Activated T-cell treated with anti-CD3 and anti-CD28 coated beads, Interleukin-2, amount 50 U/mL, for 72 hours (primary cell): Measurements from ENCODE around the gene CDADC1. TPM values are rescaled to one million over a fixed set of nuclear protein-coding genes. Genes with fewer than 3 reads are reported as not detected.

Experiments
- ATAC-seq, 2 donors: fragments of 150-1000 bp; cut with Tn5 transposase; replicated peaks in 1 of 2; 2 replicates each; pipeline ENCODE4 v1.10.0; 2021; ENCODE audit warnings: moderate library complexity in 2 of 2, mild to moderate bottlenecking in 1 of 2
- DNase-seq, 2 donors: peaks; one replicate each; pipeline ENCODE4 v3.0.0; 2021 to 2022; ENCODE audit warnings: mixed read lengths in 1 of 2
- H3K27ac Mint-ChIP-seq: one replicate; pipeline ENCODE4 v1.8.0; 2022; ENCODE audit warnings: mild to moderate bottlenecking, moderate library complexity, mixed read lengths
- H3K27me3 Mint-ChIP-seq: one replicate; pipeline ENCODE4 v1.8.0; 2022; ENCODE audit warnings: low read depth, mixed read lengths
- H3K36me3 Mint-ChIP-seq, 2 donors: one replicate each; pipeline ENCODE4 v1.8.0; 2022; ENCODE audit warnings: mixed read lengths in 2 of 2, mild to moderate bottlenecking in 1 of 2; ENCODE audit not compliant: insufficient read depth in 2 of 2
- H3K4me1 Mint-ChIP-seq: one replicate; pipeline ENCODE4 v1.8.0; 2022; ENCODE audit warnings: low read depth, mixed read lengths
- H3K4me3 Mint-ChIP-seq, 2 donors: one replicate each; pipeline ENCODE4 v1.8.0; 2022; ENCODE audit warnings: mild to moderate bottlenecking in 2 of 2, mixed read lengths in 2 of 2, moderate library complexity in 2 of 2
- H3K9me3 Mint-ChIP-seq, 2 donors: one replicate each; pipeline ENCODE4 v1.8.0; 2022; ENCODE audit warnings: mixed read lengths in 2 of 2
- total RNA-seq, 2 donors: library from RNA; stranded (reverse); gene quantifications; one replicate each; pipeline ENCODE4 v1.2.3, GENCODE V29; 2022

Gene CDADC1
- 10 to 100 TPM; 13.4 to 14.8 TPM for total RNA-seq

DNA sequence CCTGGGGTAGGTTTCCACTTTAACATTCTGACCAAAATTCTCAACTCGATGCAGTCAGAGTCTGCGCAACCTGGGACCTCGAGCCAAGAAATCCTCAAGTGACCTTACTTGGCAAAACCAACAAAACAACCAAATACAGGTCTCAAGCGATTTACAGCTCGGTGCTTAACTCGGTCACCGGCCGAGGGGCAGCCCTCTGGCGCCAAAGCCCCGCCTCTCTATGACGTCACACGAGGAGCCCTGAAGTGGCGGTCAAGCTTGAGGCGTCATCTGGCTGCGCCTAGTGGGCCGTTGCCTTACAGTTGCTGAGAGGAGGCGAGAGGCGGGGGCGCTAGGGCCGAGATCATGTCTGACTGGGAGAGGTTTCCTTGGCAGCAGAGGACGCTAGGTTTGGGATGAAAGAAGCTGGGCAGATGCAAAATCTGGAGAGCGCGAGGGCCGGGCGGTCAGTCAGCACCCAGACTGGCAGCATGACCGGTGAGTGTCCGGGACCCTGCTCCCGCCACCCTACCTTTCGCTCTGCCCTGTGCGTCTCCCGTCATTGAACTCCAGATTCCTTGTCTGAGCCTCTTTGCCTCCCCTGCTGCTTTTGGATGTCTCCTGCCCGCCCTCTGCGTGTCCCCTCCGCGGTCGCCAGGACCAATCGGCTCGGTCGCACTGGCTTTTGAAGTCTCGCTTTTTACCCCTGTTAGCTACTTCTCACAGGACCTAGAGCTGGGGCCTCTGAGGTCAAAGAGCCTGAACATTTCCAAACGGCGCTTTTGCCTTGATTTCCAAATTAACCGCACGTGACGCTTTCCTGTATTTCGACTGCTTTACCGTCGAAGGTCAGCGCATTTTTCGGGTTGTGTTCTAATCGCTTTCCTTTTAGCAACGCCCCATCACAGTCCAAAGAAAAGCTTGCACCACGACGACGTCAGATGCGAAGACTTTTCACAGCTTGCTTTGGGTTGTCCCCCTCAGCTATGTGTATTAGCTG, at the start of gene CDADC1:
CDADC1 (plus strand) TSS at position 283 of the 979 bp plus-strand sequence; CDS start at position 396, 113 bp downstream.
- Mint-ChIP-seq H3K4me1 (peaks cover 29% of the 10 kb centered on the region), H3K9me3 (no peaks in the 10 kb centered on the region), H3K27ac (peak within 1 kb of the TSS; percentile 99), H3K27me3 (peaks cover 15% of the 10 kb centered on the region), H3K36me3 (peaks cover 5 to 7% of the 10 kb centered on the region in 2 donors), H3K4me3 (peak within 1 kb of the TSS; percentile 95 to 98)
- DNase-seq (peak; percentile 97), ATAC-seq (peak; percentile 97)

DNA sequence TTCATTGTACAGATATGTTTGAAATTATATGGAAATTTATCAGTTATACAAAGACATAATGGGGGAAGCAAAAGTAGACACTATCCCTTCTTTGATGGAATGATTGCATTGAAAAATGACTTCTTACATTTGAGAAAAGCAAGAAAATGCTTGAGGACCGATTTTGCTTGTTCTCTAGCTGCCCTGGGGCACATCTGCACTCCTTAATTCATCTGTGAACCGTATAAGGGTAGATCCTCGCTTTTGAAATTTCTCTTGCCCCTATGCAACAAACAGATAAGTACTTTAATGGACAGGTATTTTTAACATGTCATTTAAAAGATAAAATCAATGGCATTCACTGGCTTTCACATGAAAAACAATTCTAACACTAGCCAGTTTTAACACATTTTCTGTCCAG, 41.1 kb upstream of the CDADC1 start:
- Mint-ChIP-seq H3K27ac (no peak overlapping the region), H3K4me3 (no peak overlapping the region), H3K36me3 (peaks cover 3 to 6% of the 10 kb centered on the region in 2 donors), H3K4me1 (no peaks in the 10 kb centered on the region), H3K27me3 (no peaks in the 10 kb centered on the region), H3K9me3 (no peaks in the 10 kb centered on the region)
- no peak for DNase-seq
- ATAC-seq, result no peak

DNA sequence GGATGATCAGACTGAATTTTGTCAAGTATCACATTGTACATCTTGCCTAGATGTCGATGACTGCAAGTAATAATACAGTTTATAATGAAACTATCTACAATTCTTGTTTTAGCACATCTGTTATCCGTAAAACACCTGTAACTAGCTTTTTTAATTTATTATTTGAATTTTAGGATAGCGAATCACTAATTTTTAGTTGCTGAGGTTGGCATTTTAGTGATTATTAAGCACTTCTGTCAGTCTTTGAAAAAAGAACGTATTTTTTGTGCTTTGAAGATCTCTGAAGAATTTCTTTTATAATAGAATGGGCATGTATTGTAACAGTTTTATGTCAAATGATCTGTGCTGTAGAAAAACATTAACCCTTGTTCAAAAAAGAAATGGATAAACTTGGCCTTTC, 39.1 kb upstream of the CDADC1 start:
- DNase-seq, result no peak
- ATAC-seq, result no peak
- Mint-ChIP-seq H3K36me3 (peaks cover 2 to 6% of the 10 kb centered on the region in 2 donors), H3K4me1 (no peaks in the 10 kb centered on the region), H3K27me3 (no peaks in the 10 kb centered on the region), H3K9me3 (no peaks in the 10 kb centered on the region), H3K27ac (no peak overlapping the region), H3K4me3 (no peak overlapping the region)

DNA sequence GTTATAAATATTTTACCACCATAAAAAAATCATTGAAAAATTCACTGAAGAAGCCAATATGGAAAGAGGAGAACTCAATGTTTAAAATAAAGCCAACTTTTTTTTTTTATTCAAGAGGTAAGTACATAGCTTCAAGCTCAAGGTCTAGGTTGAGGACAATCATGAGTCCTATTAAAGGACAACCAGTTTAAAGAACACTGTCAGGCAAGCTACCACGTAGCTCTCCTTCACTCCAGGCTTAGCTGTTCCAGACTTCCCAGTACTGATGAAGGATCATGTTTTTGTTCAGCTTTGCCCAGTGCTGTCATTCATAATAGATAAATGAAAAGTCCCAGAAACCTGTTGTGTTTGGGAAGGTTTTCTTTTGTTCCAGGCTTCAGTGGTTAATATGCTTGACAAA, 37.6 kb upstream of the CDADC1 start:
- H3K4me1 Mint-ChIP-seq, result peaks cover 10% of the 10 kb centered on the region
- no peaks in the 10 kb centered on the region for H3K27me3 Mint-ChIP-seq
- peaks cover 2 to 6% of the 10 kb centered on the region in 2 donors for H3K36me3 Mint-ChIP-seq
- H3K4me3 Mint-ChIP-seq, result no peak overlapping the region
- DNase-seq (no peak), ATAC-seq (no peak)
- no peaks in the 10 kb centered on the region for H3K9me3 Mint-ChIP-seq
- H3K27ac Mint-ChIP-seq, result no peak overlapping the region

DNA sequence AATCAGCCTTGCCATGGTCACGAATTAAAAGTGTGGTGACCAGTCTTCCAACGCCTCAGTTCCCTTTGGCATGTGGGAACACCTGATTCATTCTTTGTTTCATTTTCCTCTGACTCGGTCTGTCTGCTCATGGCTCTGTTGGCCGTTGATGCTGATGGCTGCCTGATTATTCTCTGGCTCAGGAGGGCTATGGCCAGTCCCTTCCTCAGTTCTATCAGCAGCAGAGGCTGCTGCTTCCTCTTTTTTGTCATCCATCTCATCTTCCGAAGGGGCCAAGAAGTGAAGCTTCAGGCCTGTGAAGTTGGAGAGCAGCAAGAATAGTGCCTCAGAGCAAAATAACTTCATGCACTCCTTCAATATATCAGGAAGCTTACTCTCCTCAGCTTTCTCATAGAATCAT, 37.1 kb upstream of the CDADC1 start:
- Mint-ChIP-seq H3K9me3 (no peaks in the 10 kb centered on the region), H3K36me3 (peaks cover 2 to 6% of the 10 kb centered on the region in 2 donors), H3K27ac (no peak overlapping the region), H3K27me3 (no peaks in the 10 kb centered on the region), H3K4me3 (no peak overlapping the region), H3K4me1 (peaks cover 13% of the 10 kb centered on the region)
- ATAC-seq, result no peak
- no peak for DNase-seq

DNA sequence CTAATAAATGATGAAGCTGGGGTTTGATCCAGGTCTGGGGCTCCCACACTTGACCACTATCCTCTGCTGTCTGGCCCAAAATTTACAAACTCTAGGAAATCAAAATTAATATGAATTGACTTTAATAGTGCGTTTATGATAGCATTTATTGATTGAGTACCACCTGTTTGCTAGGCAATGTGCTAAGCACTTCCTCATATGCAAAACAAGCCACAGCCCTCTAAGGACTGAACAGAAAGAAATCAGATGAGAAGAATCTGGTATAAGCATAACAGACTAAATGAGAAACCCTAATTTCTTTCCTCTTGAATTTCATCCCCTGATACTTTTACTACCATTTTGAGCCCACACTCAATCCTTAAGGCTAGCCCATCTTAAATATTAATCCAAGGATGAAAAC, 34.2 kb upstream of the CDADC1 start:
- peak overlapping the region; percentile 17 for H3K27ac Mint-ChIP-seq

DNA sequence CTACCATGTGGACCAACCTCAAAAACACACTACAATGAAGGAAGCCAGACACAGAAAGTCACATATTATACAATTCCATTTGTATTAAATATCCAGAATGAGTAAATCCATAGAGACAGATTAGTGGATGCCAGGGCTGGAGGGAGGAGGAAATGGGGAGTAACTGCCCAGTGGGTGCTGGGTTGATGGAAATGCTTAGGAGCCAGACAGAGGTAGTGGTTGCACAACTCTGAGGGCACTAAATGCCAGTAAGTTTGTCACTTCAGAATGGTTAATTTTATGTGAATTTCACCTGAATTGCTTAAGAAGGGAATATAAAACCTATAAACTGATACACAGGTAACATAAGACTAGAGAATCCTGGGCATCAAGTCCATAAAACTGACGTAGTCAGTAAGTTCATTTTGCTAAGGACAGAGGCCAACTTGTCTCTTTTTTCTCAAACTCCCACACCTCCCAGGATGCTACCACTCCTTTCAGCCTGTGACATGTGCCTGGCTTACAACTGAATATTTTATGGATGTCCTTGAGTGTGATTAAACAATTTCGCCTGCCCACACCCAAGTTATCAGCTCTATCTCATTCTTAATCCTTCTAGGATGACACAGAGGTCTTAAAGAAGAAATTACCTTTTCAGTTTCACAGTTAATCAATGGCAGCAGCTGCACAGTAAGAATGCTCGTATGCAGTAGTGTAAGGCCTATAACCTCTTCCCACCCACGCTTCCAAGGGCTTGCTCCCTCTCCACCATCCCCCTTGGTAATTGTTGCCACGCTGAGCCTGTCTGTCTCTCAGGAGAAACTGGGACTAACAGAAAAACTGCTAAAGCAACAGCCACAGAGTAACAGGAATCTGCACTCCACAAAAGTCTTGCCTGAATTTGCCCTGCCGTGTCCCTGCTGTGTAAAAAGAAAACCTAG, 33.5 kb upstream of the CDADC1 start:
- peak overlapping the region; percentile 36 for H3K27ac Mint-ChIP-seq
- H3K4me3 Mint-ChIP-seq, result no peak overlapping the region
- peaks cover 27% of the 10 kb centered on the region for H3K27me3 Mint-ChIP-seq
- no peak for DNase-seq
- peaks cover 15% of the 10 kb centered on the region for H3K4me1 Mint-ChIP-seq
- ATAC-seq, result no peak
- peaks cover 2 to 4% of the 10 kb centered on the region in 2 donors for H3K36me3 Mint-ChIP-seq
- no peaks in the 10 kb centered on the region for H3K9me3 Mint-ChIP-seq

More for the DNA sequence above, 34.2 kb upstream of the CDADC1 start:
- no peak overlapping the region for H3K4me3 Mint-ChIP-seq
- peaks cover 2 to 4% of the 10 kb centered on the region in 2 donors for H3K36me3 Mint-ChIP-seq
- peaks cover 13% of the 10 kb centered on the region for H3K4me1 Mint-ChIP-seq
- DNase-seq (no peak), ATAC-seq (no peak)
- no peaks in the 10 kb centered on the region for H3K9me3 Mint-ChIP-seq
- H3K27me3 Mint-ChIP-seq, result peaks cover 20% of the 10 kb centered on the region

DNA sequence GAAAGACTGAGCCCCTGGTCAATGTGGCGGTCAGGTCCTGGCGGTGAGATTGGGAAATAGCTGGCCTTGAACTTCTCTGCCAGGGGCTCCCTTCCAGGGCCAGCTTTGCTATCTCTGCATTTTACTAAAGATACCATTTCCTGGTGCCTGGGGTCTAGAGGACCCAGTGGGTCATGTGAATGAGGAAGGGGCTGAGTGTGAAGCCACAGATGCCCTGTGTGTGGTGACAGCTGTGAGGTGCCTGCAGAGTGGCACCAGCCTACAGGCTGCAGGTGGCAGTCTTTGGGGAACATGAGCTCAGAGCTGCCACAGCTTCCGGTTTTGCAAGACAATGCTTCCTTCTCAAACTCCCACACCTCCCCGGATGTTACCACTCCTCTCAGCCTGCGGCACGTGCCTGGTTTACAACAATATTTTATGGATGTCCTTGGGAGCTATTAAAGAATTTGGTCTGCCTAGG, 32.8 kb upstream of the CDADC1 start:
- peak; percentile 66 to 72 for ATAC-seq
- peaks cover 18% of the 10 kb centered on the region for H3K4me1 Mint-ChIP-seq
- no peaks in the 10 kb centered on the region for H3K9me3 Mint-ChIP-seq
- H3K27me3 Mint-ChIP-seq, result peaks cover 33% of the 10 kb centered on the region
- no peak overlapping the region for H3K4me3 Mint-ChIP-seq
- peaks cover 2% of the 10 kb centered on the region in 2 donors for H3K36me3 Mint-ChIP-seq
- peak overlapping the region; percentile 61 for H3K27ac Mint-ChIP-seq
- peak; percentile 33 to 34 for DNase-seq

DNA sequence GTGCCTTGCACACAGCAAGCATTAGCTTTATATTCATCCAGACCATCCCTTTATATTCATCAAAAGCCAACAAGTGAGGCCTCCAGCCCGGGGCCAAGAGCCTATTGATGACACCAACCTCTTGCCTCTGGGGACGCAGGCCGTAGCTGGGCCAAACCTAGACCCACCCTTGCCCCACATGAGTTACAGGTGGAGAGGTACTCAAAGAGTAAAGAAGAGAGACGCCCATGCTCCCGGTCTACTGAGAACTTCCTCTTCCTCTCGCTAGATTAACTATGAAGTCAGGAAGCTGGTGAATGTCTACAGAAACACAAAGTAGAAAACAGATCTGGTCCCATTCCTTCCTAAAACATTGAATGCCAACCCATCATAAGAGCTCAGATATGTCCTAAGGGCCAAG, 31.4 kb upstream of the CDADC1 start:
- H3K9me3 Mint-ChIP-seq, result no peaks in the 10 kb centered on the region
- H3K4me3 Mint-ChIP-seq, result no peak overlapping the region
- no peak overlapping the region for H3K27ac Mint-ChIP-seq
- DNase-seq (no peak), ATAC-seq (no peak)
- peaks cover 37% of the 10 kb centered on the region for H3K27me3 Mint-ChIP-seq
- H3K4me1 Mint-ChIP-seq, result peaks cover 21% of the 10 kb centered on the region
- peaks cover 0 to 4% of the 10 kb centered on the region in 2 donors for H3K36me3 Mint-ChIP-seq

DNA sequence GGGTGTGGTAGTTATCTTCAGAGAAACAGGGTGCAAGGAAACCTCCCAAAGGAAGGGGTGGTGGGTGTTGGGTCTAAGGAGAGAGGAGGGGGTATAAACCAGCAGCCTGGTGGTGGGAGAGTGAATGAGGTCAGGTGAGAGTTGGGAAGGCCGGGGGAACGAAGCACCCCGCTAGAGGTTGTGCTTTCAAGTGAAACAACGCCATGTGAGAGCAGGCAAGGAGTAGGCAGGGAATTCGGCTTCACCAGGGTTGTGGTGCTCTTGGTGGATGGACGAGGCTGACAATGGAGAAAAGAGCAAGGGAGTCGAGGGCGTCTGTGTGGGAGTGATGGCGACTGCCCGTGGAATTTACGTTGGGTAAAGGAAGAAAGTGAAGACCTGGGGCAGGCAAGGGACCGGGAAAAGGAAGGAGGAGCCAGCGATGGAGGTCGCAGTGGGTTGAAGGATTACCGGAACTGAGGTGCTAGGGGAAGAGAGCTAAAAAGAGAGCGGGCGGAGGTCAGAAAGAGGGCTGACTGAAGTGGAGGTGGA, 29.7 kb upstream of the CDADC1 start:
- DNase-seq (no peak), ATAC-seq (no peak)
- H3K27ac Mint-ChIP-seq, result no peak overlapping the region
- H3K4me1 Mint-ChIP-seq, result peaks cover 23% of the 10 kb centered on the region
- peaks cover 53% of the 10 kb centered on the region for H3K27me3 Mint-ChIP-seq
- peak overlapping the region in 1 of 2 donors; percentile 11 for H3K4me3 Mint-ChIP-seq
- no peaks in the 10 kb centered on the region for H3K9me3 Mint-ChIP-seq
- H3K36me3 Mint-ChIP-seq, result peaks cover 0 to 4% of the 10 kb centered on the region in 2 donors

DNA sequence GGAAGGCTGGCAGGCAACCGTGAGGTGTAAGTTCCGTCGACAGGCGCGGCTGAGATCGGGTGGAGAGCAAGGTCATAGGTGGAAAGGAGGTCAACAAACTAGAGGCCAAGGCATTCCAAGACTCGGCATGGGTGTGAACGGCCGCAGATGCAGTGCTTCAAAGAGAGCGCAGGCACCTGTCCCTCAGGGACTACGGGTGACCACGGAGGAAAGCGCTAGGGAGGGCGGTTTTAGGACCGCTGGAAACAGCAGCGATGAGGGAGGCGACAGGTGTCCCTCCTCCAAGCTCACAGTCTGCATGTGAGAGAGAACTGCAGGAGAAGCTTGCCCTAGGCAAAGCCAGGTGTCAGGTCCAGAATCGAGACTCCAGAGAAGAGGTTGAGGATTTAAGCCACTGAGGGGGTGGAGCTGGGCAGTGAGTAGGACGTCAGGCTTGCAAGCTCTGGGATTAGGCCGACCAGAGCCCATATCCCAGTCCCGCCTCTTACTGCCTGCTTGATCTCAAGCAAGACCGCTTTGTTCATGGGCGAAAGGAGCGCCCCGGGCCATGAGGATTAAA, 29.2 kb upstream of the CDADC1 start:
- H3K27ac Mint-ChIP-seq, result no peak overlapping the region
- no peaks in the 10 kb centered on the region for H3K9me3 Mint-ChIP-seq
- H3K4me3 Mint-ChIP-seq, result peak overlapping the region in 1 of 2 donors; percentile 78
- peaks cover 55% of the 10 kb centered on the region for H3K27me3 Mint-ChIP-seq
- peaks cover 0 to 4% of the 10 kb centered on the region in 2 donors for H3K36me3 Mint-ChIP-seq
- H3K4me1 Mint-ChIP-seq, result peaks cover 23% of the 10 kb centered on the region
- no peak for DNase-seq
- ATAC-seq, result no peak

DNA sequence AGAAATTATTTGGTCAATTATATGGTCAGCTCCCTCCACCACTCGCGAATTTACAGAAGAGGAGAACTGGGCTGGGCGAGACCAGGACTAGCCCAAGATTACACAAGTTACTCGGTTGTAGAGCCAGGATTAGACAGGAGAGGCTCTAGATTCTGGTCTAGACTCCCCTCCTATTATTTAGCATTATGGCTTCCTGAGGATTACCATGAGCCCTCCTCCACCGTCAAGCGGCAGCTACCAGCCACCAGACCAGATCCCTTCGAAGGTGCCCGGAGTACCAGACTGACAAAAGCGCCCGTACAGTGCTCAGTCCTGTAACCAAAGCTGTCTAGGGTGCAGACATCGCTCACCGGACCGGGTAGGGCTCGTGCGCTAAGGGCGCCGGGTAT, 28.1 kb upstream of the CDADC1 start:
- Mint-ChIP-seq H3K4me3 (peak overlapping the region; percentile 71 to 78), H3K27ac (no peak overlapping the region), H3K27me3 (peaks cover 61% of the 10 kb centered on the region), H3K9me3 (no peaks in the 10 kb centered on the region), H3K4me1 (peaks cover 17% of the 10 kb centered on the region), H3K36me3 (peaks cover 0 to 4% of the 10 kb centered on the region in 2 donors)
- peak in 1 of 2 donors; percentile 10 for DNase-seq
- no peak for ATAC-seq
